ENCODE data around the gene SUPT3H.
"Not testable (repeated sequence)": the region's sequence is repeated elsewhere in the genome, so short reads cannot be mapped to it uniquely, and the experiment has no call there.

SUPT3H gene

GRCh38 chr6:45320349-45320748 lies 57.4 kb downstream of the SUPT3H start:
- no peak for DNase-seq

DNA sequence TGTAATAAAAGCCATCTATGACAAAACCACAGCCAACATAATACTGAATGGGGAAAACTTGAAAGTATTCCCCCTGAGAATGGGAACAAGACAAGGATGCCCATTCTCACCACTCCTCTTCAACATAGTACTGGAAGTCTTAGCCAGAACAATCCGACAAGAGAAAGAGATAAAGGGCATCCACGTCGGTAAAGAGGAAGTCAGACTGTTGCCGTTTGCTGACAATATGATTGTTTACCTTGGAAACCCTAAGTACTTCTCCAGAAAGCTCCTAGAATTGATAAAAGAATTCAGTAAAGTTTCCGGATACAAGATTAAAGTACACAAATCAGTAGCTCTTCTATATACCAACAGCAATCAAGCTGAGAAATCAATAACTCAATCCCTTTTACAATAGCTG lies 63.6 kb downstream of the SUPT3H start:
- no peak for DNase-seq

- DNase-seq = no peak
Measured at GRCh38 chr6:45310118-45310788, 67.5 kb downstream of the SUPT3H start.

DNA sequence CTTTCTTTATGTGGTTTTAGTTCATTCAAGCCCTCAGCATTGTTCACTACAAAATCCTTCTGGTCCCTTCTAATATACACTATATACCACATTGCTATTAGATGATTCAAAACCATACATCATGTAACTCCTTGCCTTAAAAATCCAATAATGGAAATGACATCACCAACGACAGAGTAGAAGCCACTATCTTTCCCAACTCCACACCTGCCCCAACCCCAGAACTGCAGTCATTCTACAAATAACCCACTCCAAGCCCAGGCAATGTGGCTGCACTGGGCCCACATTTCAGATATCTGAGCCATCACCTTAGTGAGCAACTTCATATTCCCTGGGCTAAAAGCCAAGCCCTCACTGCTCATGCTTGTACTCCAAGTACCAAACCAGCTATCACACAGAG lies 72.2 kb downstream of the SUPT3H start:
- no peak for DNase-seq

GRCh38 chr6:45302832-45303231 lies 74.9 kb downstream of the SUPT3H start:
- no peak for DNase-seq

DNA sequence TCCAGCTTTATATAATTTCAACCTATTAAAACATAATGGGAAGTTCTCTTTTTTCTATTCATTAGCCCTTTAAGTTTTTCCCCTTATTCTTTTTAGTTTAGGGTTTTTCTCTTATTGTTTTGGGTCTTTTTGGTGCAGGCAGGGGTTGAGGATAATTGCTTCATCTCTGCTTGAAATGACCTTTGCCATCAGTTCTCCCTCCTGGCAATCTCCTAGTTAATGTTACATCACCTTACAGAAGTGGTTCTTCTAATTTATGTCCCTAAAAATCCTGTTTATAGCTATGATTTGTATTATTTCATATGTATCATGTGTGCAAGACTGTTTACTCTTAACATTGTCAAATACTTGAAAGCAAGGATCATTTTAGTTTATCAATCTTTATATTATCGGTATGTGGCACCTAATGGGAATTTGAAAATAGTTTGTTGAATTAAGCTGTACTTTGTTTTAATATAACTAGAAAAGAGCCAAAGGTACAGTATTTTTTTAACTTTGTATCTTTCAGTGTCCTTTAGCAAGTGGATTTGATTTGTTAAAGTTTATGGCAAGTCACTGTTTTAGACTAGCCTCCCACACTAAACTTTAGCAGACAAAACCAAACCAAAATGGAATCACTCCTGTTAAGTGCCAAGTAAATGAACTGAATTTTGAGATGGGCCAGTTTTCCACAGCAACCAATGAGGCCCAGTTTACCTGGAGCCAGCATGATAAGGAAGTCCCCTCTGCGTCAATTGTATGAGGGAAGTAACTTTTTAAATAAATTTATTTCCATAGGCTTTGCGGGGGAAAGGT lies 76.2 kb downstream of the SUPT3H start:
- DNase-seq = no peak

DNA sequence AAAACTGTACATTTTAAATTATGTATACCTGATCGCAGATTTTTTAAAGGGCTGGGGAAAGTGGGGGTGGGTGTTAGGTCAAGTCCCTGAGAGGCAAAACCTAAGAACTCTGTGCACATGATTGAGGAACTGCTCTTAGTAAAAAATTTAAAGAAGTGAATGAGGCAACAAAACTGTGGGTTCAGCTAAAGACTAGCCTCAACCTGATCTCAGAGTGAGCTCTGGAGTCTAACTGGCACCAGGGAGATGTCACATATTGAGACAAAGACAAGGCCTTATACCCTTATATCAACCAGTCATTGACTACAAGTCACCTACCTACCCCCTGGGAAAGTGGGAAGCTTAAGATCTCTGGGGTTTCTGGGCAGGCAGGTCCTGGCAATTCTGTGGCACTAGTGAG lies 77.0 kb downstream of the SUPT3H start:
- DNase-seq = no peak

DNA sequence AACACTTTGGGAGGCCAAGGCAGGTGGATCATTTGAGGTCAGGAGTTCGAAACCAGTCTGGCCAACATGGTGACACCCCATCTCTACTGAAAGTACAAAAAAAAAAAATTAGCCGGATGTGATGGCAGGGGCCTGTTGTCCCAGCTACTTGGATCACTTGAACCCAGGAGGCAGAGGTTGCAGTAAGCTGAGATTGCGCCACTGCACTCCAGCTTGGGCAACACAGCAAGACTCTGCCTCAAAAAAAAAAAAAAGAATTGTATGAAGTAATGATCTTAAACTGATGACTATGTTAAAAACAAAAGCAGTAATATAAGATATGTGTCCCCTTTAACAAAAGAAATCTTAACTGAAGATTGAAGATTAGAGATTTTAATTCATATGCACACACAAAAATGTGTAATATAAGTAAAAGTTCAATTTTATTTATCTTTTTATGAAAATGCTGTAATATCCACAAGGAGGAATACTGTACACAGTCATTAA lies 78.6 kb downstream of the SUPT3H start:
- DNase-seq = no peak

DNA sequence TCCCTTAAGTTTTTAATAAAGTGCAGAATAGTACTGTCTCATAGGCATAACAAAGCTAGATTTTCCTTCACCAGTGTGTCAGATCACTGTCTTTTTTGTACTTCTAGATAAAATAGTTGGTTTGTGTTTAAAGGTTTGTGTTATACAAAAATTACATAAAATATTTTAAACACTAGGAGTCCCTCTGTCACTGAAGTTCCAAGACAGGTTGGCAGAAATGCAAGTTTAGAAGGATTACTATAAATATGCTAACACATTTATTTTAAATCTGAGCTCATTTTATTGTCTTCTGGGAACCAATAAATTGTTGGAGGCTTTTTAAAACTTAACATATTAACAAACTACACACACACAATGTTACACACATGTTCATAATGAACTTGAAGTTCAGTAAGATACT lies 80.4 kb downstream of the SUPT3H start:
- no peak for DNase-seq

- DNase-seq = not testable (repeated sequence)
Measured at GRCh38 chr6:45294065-45294701, 83.6 kb downstream of the SUPT3H start.

DNA sequence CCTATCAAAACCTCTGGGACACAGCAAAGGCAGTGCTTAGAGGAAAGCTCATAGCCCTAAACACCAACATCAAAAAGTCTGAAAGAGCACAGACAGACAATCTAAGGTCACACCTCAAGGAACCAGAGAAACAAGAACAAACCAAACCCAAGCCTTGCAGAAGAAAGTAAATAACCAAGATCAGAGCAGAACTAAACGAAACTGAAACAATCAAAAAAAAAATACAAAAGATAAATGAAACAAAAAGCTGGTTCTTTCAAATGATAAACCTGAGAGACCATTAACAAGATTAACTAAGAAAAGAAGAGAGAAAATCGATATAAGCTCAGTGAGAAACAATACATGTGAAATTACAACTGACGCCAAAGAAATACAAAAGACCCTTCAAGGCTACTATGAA lies 84.4 kb downstream of the SUPT3H start:
- DNase-seq = no peak

- no peak for DNase-seq
Measured at GRCh38 chr6:45289751-45290514, 87.8 kb downstream of the SUPT3H start.

DNA sequence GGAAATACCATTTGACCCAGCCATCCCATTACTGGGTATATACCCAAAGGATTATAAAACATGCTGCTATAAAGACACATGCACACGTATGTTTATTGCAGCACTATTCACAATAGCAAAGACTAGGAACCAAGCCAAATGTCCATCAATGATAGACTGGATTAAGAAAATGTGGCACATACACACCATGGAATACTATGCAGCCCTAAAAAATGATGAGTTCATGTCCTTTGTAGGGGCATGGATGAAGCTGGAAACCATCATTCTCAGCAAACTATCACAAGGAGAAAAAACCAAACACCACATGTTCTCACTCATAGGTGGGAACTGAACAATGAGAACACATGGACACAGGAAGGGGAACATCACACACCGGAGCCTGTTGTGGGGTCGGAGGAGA lies 91.0 kb downstream of the SUPT3H start:
- not testable (repeated sequence) for DNase-seq

DNA sequence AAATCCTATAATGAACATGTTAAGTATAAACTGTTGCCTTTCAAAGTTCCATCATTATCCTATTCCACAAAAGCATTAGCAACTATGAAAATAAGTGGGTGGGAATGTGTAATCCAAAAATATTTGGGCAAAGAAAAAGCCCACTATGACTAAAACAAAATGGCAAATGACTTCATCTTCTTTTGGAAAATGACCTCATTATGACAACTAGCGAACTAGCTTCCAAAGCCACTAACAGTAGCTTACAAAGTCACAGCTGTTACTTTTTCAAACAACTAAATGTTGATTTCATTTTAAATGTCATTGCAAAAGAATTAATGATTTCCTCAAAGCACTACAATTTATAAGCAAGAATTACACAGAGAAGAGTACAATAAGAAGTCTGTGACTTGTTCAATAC lies 99.4 kb downstream of the SUPT3H start:
- no peak for DNase-seq

- DNase-seq = not testable (repeated sequence)
Measured at GRCh38 chr6:45277741-45278140, 100.0 kb downstream of the SUPT3H start.

DNA sequence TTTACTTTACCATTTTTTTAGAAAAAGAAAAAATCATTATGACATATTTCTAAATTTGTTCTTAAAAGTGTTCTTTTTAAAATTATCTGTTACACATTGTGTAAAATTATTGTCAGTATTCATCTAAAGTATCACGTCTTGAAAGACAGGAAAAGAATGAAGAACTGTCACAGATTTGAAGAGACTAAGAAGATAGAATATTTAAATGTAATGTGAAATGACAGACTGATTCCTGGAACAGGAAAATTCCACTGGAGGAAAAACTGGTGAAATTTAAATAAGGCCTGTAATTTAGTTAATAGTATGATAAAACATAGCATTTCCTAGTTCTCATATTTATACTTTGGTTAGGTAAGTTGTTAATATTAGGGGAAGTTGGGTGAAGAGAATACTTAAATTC lies 102.4 kb downstream of the SUPT3H start:
- DNase-seq = no peak

- DNase-seq = no peak
Measured at GRCh38 chr6:45272626-45273025, 105.1 kb downstream of the SUPT3H start.

GRCh38 chr6:45265246-45265645 lies 112.5 kb downstream of the SUPT3H start:
- no peak for DNase-seq

DNA sequence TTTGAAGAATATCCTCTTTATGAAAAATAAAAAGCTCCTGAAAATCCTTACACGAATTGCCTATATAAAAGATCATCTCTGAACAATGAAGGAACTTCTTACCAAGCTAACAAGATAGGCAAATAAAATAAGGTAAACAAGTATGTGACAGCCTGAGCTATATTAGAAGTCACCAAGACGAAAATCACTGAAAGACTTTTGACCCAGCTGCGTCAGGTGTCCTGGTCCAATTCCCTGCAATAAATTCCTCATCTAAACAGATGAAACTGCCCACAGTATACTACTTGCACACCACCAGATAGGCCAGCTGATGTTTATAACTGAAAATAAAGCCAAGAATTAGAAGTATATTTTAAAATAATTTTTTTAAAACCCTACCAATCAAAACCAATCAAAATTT lies 117.0 kb downstream of the SUPT3H start:
- no peak for DNase-seq

- DNase-seq = no peak
Measured at GRCh38 chr6:45256697-45257695, 120.7 kb downstream of the SUPT3H start.

DNA sequence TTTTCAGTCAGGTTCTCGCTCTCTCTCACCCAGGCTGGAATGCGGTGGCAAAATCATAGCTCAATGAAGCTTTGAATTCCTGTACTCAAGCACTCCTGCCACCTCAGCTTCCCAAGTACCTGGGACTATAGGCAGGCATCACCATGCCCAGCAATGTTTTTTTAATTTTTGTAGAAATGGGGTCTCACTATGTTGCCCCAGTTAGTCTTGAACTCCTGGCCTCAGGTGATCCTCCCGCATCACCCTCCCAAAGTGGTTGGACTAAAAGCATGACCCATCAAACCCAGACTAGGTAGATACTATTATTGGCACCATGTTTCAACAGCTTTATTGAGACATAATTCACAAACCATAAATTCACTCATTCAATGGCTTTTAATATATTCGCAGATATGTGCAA lies 122.3 kb downstream of the SUPT3H start:
- DNase-seq = no peak

DNA sequence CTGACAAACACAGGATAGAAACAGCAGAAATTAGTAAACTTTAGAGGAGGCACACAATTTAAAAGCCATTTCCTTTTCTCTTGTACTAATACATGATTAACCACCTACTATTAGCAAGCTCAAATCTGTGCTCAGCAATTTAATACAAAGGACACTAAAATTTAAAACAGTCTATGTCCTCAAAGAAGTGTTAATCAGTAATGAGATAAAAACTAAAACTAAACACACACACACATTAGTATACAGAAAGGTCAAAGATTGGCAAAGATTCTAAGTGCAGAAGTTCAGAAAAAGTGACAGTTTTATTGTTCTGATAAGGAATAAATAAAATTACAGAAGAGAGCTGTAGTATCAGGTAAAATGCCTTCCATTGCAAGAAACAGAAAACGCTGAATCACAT lies 123.5 kb downstream of the SUPT3H start:
- no peak for DNase-seq
